Natural killer cell (primary cell): ENCODE measurements around the gene SP140. TPM values are rescaled to one million over a fixed set of nuclear protein-coding genes. Genes with fewer than 3 reads are reported as not detected.
A peak's percentile ranks its signal among the peaks of the same experiment; 100 is the strongest.
"Not testable (repeated sequence)": the region's sequence is repeated elsewhere in the genome, so short reads cannot be mapped to it uniquely, and the experiment has no call there.

ENCODE experiments used
- ATAC-seq, 3 donors: fragments of 150-1000 bp in 2 of 3; fragments of 200-7000 bp in 1 of 3; cut with Tn5 transposase; 1 replicate in 1 of 3; 2 replicates in 2 of 3; pipeline ENCODE4 v1.10.0; 2021; ENCODE audit warnings: mild to moderate bottlenecking in 2 of 3, moderate library complexity in 2 of 3
- DNase-seq, 2 donors: peaks; one replicate each; pipeline versions ENCODE4 v3.0.0 to v3.0.0-alpha.2; 2013 to 2021; ENCODE audit warnings: mixed read lengths in 1 of 2
- H3K27ac ChIP-seq: one replicate; pipeline ENCODE4 v1.5.1; 2013; ENCODE audit warnings: mild to moderate bottlenecking, low read length
- H3K27me3 ChIP-seq: one replicate; pipeline ENCODE4 v1.6.1; 2013; ENCODE audit warnings: low read length; ENCODE audit not compliant: control insufficient read depth, insufficient read depth
- H3K36me3 ChIP-seq: one replicate; pipeline ENCODE4 v1.6.1; 2013; ENCODE audit warnings: low read length; ENCODE audit not compliant: control insufficient read depth, insufficient read depth
- H3K4me1 ChIP-seq: one replicate; pipeline ENCODE4 v1.6.1; 2013; ENCODE audit warnings: low read length; ENCODE audit not compliant: control insufficient read depth, insufficient read depth
- H3K4me3 ChIP-seq: one replicate; pipeline ENCODE4 v1.5.1; 2013; ENCODE audit warnings: low read length
- H3K9me3 ChIP-seq: one replicate; pipeline ENCODE4 v1.6.1; 2013; ENCODE audit warnings: low read length; ENCODE audit not compliant: control insufficient read depth, insufficient read depth
- H3K27ac Mint-ChIP-seq, 2 donors: one replicate each; pipeline ENCODE4 v1.8.0; 2022; ENCODE audit warnings: mild to moderate bottlenecking in 2 of 2, mixed read lengths in 2 of 2, moderate library complexity in 1 of 2
- H3K27me3 Mint-ChIP-seq, 2 donors: one replicate each; pipeline ENCODE4 v1.8.0; 2022; ENCODE audit warnings: low read depth in 2 of 2, mixed read lengths in 2 of 2
- H3K36me3 Mint-ChIP-seq: one replicate; pipeline ENCODE4 v1.8.0; 2022; ENCODE audit warnings: mixed read lengths
- H3K4me1 Mint-ChIP-seq, 2 donors: one replicate each; pipeline ENCODE4 v1.8.0; 2022; ENCODE audit warnings: mixed read lengths in 2 of 2
- H3K4me3 Mint-ChIP-seq: one replicate; pipeline ENCODE4 v1.8.0; 2022; ENCODE audit warnings: mild to moderate bottlenecking, moderate library complexity, mixed read lengths
- H3K9me3 Mint-ChIP-seq, 2 donors: one replicate each; pipeline ENCODE4 v1.8.0; 2022; ENCODE audit warnings: mixed read lengths in 2 of 2
- CTCF ChIP-seq: fragments of 200-600 bp; IDR thresholded peaks from one replicate; pipeline ENCODE4 v1.8.0; 2022; ENCODE audit warnings: antibody characterized with exemption
- WGBS: methylation state at CpG from one replicate; pipeline ENCODE4 v1.1.7; 2013; ENCODE audit warnings: missing lambda C conversion rate; ENCODE audit not compliant: insufficient coverage; 5-methylcytosine and 5-hydroxymethylcytosine counted together
- intact Hi-C: fragments of 100-400 bp; cut with micrococcal nuclease; formaldehyde crosslinking; loops from one replicate; pipeline ENCODE4 v1.14.2; 2022
- total RNA-seq, 4 donors: library from RNA; stranded (reverse); fragments of 120-200 nt in 1 of 4; gene quantifications; one replicate each; pipeline versions ENCODE4 v1.2.3 to v1.2.4, GENCODE V29; 2013 to 2022

Gene SP140
- total RNA-seq, 3 donors from 2014 or later (not counting 1 experiment from before 2014, with no cell fraction given), result 69.1 to 89.9 (median 77.4) TPM

DNA sequence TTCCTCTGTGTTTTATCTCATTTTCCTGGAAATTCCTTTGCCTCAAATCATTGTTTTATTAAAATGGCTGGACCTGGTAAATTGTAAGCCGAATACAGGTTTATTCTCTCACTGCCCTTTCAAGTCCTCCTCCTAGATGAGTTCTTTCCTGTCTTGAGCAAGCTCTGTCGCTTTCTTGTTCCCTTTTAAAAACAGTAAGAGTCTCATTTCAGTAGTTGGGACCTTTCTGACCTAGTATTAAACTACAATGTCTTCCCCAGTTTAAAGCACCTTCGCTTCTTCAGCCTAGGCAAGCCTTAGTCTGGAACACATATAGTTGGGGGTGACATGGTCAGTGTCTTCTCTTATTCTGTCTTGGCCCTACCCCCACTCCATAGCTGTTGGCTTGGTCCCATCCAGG, 60.5 kb downstream of the SP140 start:
- Histone ChIP-seq H3K27ac (no peak overlapping the region), H3K4me3 (no peak overlapping the region), H3K4me1 (no peaks in the 10 kb centered on the region), H3K27me3 (no peaks in the 10 kb centered on the region), H3K9me3 (no peaks in the 10 kb centered on the region), H3K36me3 (peaks cover 31% of the 10 kb centered on the region)
- H3K4me3 Mint-ChIP-seq, result no peak overlapping the region
- DNase-seq (no peak), ATAC-seq (no peak)
- no peaks in the 10 kb centered on the region for H3K27me3 Mint-ChIP-seq
- WGBS, result 95% methylated on average over 2 of the region's 3 CpGs
- H3K4me1 Mint-ChIP-seq, result peaks cover 0 to 12% of the 10 kb centered on the region in 2 donors
- H3K27ac Mint-ChIP-seq, result no peak overlapping the region
- intact Hi-C loops, result no loop called here
- H3K9me3 Mint-ChIP-seq, result no peaks in the 10 kb centered on the region
- TF ChIP-seq CTCF, result no peak
- H3K36me3 Mint-ChIP-seq, result peaks cover 36% of the 10 kb centered on the region

GRCh38 chr2:230289311-230289710, 63.8 kb downstream of the SP140 start:
- H3K27me3 Mint-ChIP-seq, H3K9me3 Mint-ChIP-seq, ATAC-seq, H3K4me3 Mint-ChIP-seq, H3K27ac ChIP-seq, H3K4me1 ChIP-seq, H3K27ac Mint-ChIP-seq, H3K9me3 ChIP-seq, intact Hi-C loops, H3K27me3 ChIP-seq, H3K4me3 ChIP-seq: not testable (repeated sequence)
- H3K36me3 Mint-ChIP-seq, result peaks cover 54% of the 10 kb centered on the region
- H3K4me1 Mint-ChIP-seq, result peaks cover 0 to 12% of the 10 kb centered on the region in 2 donors
- H3K36me3 ChIP-seq, result peaks cover 56% of the 10 kb centered on the region
- 95% methylated on average over 4 of the region's 4 CpGs for WGBS
- peak in 1 of 2 donors; percentile 59 for DNase-seq

DNA sequence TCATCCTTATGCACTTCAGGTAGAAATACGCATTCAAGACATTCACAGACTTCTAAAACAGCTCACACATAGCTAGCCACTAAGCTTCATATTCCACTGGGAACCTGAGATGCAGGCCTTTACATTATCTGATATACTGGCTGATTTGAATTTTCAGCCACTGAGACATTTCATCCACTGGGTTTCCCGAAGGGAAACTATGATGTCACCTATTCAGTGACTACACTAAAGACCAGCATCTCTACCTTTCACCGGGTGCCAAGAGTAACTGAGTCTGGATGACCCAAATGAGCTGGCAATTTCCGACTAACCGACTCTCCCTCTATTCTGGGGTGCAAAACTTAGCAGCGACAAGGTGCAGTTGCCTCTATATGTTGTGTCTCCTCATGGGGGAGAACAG, 69.7 kb downstream of the SP140 start:
- no peak for TF ChIP-seq CTCF
- WGBS, result 98% methylated on average over 6 of the region's 6 CpGs
- H3K9me3 ChIP-seq, result peaks cover 7% of the 10 kb centered on the region
- H3K27me3 Mint-ChIP-seq, result no peaks in the 10 kb centered on the region
- no peaks in the 10 kb centered on the region for H3K27me3 ChIP-seq
- H3K27ac ChIP-seq, result no peak overlapping the region
- intact Hi-C loops, result no loop called here
- no peaks in the 10 kb centered on the region for H3K4me1 Mint-ChIP-seq
- H3K36me3 Mint-ChIP-seq, result peaks cover 79% of the 10 kb centered on the region
- ATAC-seq (no peak), DNase-seq (no peak)
- no peak overlapping the region for H3K4me3 ChIP-seq
- no peaks in the 10 kb centered on the region for H3K4me1 ChIP-seq
- no peak overlapping the region for H3K4me3 Mint-ChIP-seq
- H3K9me3 Mint-ChIP-seq, result peaks cover 0 to 3% of the 10 kb centered on the region in 2 donors
- no peak overlapping the region for H3K27ac Mint-ChIP-seq
- peaks cover 70% of the 10 kb centered on the region for H3K36me3 ChIP-seq

GRCh38 chr2:230296917-230297316, 71.4 kb downstream of the SP140 start:
- no peak for TF ChIP-seq CTCF
- no peaks in the 10 kb centered on the region for H3K4me1 ChIP-seq
- no peak overlapping the region for H3K4me3 ChIP-seq
- H3K9me3 ChIP-seq, result peaks cover 7% of the 10 kb centered on the region
- peaks cover 89% of the 10 kb centered on the region for H3K36me3 Mint-ChIP-seq
- peaks cover 0 to 11% of the 10 kb centered on the region in 2 donors for H3K4me1 Mint-ChIP-seq
- peaks cover 3 to 4% of the 10 kb centered on the region in 2 donors for H3K9me3 Mint-ChIP-seq
- peaks cover 59% of the 10 kb centered on the region for H3K36me3 ChIP-seq
- H3K27ac ChIP-seq, result no peak overlapping the region
- ATAC-seq (no peak), DNase-seq (no peak)
- no peak overlapping the region for H3K4me3 Mint-ChIP-seq
- intact Hi-C loops, result no loop called here
- no peaks in the 10 kb centered on the region for H3K27me3 Mint-ChIP-seq
- no peaks in the 10 kb centered on the region for H3K27me3 ChIP-seq
- no peak overlapping the region for H3K27ac Mint-ChIP-seq
